Lung microvascular endothelial cell (primary cell): Measurements from ENCODE around the gene SCN10A. TPM values are rescaled to one million over a fixed set of nuclear protein-coding genes. Genes with fewer than 3 reads are reported as not detected.
A peak's percentile ranks its signal among the peaks of the same experiment; 100 is the strongest.

Experiments used
- DNase-seq, 2 donors: peaks; one replicate each; pipeline versions ENCODE4 v3.0.0 to v3.0.0-alpha.2; 2010; ENCODE audit warnings: low read depth in 2 of 2
- total RNA-seq: library from RNA; depleted of rRNA; stranded (reverse); fragments of >200 nt; gene quantifications from 2 replicates; pipeline ENCODE4 v1.2.1, GENCODE V29; 2014

SCN10A gene
- under 0.01 TPM in 1 of 2 replicates, not detected in the other for total RNA-seq

DNA sequence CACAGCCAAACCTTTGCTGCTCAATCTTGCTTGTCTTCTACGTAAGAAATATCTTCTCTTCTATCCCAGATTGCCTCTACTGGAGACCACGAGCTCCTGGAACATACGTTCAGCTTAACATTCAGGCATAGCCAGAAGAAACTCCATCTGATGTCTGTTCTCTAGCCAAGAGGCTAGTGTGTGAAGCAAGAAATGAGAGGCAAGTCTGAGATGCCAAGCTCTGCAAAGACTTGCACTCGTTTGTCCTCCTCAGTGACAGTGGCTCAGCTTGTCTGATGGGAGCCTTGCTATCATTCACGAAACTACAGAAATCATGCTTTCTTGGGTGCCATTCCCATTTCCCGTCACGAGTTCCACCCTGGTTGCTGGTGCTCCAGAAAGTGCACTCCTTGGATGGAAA lies at the start of gene SCN10A:
Gene SCN10A (minus strand): TSS at position 192 of the 400 bp plus-strand sequence. CDS start 22,207 bp downstream, outside the sequence.
- DNase-seq: no peak

DNA sequence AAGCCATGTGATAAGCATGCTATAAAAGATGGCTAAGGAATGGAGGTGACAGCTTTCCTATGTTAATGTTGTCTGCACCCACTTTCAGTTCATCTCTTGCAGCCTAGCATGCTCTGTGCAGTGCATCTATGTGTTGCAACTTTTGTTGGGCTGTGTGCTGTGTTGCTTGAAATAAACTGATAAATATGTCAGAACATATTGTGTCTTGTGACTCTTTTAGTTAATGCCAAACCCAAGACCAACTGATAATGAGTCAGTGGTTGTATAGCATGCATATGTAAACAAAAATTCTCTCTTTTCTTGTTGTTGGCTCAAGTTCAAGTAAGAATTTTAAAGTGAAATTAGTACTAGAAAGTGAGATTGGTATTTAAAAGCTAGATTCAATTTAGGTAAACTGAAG lies 37.0 kb upstream of the SCN10A start:
- DNase-seq: no peak

DNA sequence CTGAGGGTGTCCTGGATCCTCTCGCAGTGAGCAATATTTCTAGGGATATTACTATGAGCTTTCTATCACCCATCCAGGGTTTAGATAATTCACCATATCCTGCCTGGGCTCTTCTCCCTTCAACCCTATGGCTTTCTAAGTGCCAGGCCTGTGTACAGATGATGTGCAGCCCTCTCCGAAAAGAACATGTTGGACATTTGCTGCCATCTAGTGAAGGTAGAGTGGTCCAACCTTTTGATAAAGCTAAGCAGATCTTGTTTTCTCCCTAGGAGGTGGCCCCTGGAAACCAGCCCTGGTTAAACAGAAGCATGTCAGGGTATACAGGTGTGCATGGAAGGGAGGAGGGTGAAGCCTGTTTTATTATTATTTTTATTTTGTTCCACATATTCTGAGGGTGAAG lies 27.9 kb upstream of the SCN10A start:
- DNase-seq: peak; percentile 77 to 84

DNA sequence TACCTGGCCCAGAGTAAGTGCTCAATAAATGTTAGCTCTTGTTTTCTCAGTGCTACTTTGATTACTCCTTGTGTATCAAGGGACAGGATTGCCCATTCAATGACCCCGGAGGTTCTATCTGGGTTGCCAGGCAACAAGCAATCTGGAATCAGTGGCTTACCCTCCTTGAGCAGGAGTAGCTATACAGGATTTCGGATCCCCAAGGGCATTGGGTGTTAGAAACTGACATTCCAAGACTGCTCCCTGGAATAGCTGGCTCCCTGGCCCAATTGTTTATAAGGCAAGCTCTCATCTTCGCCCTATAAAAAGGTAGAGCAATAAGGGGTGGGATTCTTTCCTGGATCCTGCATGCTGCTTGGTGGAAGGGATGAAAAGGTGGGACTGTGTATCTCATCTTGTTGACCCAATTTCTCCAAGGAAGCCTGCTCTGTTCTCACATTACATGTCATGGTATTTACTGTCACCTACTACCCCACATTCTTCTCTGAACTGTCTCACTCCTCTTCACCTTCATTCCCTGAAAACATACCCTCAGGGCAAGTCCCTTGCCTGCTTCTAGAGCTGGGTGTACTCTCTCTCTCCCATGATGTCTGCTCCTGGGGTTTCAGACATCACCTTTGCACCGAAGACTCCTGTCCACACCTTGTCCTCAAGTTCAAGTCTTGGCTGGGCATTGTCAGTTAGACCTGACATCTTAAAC lies 26.4 kb upstream of the SCN10A start:
- no peak for DNase-seq

DNA sequence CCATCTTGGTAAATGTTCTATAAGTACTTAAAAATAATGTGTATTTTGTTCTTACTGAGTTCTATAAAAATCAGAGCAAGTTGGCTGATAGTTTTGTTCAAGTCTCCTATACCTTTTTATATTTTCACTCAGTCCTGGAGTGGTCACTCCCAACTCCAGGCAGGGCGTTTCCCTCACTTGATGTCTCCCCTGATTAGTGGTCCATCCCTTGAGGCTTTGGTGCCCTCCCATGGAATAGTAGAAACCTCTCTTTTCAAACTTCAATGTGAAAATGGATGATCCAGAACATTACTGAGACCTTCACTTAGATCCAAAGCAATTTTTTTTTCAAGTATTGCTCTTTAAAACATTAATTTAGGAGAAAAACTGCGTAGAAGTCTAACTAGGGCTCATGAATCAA lies 25.0 kb upstream of the SCN10A start:
- peak; percentile 32 to 34 for DNase-seq

- DNase-seq: no peak
These were observed 21.3 kb upstream of the SCN10A start for GRCh38 chr3:38837358-38837757.

GRCh38 chr3:38836561-38836960 lies 20.5 kb upstream of the SCN10A start:
- no peak for DNase-seq

DNA sequence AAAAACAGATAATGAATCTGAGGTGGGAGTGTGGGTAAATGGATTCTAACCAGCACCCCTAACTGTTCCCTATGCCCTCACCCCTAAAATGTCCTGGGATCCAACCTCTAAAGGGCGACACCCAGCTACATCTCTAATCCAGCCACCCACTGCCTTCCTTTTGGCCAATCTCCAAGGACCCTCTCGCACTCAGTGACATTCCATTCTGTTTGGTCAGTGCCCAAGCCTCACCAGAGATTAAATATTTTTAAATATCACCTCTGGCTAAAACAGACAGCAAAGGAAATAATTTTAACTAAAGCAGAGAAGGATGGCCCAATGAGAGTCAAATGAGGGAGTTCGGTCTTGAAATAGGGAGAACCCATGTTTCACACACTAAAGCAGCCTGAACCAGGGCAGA lies 19.9 kb upstream of the SCN10A start:
- no peak for DNase-seq

DNA sequence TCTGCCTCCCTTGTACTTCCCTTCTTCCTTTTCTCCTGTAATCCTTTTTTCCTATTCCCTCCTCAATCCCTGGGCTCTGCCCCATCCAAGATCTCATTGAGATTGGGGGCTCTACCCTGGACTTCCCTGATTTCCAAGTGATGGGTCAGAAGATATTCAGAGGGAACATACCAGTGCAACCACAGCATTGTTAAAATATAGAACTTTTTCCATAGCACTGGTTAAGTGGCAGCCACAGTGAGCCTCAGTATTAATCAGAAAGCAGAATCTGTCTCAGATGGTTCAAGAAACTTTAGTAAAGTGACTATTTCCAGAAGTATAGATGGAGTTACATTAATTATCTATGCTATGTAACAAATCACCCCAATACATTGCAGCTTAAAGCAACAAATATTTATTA lies 18.7 kb upstream of the SCN10A start:
- no peak for DNase-seq

- peak; percentile 91 to 92 for DNase-seq
These were observed 18.1 kb upstream of the SCN10A start for GRCh38 chr3:38834110-38834509.

DNA sequence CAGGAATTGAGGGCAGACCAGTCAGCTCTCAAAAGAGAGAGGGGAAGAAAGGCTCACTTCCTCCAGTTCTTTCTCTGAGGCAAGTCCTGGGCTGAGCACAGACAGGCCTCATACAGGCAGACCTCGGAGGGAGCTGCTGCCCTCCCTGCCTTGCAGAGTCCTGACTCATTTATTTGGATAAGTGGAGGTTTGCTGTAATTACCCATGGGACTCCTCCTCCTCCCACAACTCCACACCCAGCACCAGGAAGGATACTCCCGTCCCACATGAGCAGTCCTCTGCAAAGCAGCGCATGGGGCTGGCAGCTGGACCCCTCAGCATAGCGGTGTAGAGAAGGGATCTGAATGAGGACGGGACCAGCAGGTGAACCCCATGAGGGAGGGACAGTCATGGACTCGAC lies 13.4 kb upstream of the SCN10A start:
- peak; percentile 23 to 74 for DNase-seq

- DNase-seq: no peak
These were observed 12.7 kb upstream of the SCN10A start for GRCh38 chr3:38828681-38829080.

- no peak for DNase-seq
These were observed 11.8 kb upstream of the SCN10A start for GRCh38 chr3:38827791-38828190.

- DNase-seq: no peak
These were observed 10.0 kb upstream of the SCN10A start for GRCh38 chr3:38826001-38826400.

DNA sequence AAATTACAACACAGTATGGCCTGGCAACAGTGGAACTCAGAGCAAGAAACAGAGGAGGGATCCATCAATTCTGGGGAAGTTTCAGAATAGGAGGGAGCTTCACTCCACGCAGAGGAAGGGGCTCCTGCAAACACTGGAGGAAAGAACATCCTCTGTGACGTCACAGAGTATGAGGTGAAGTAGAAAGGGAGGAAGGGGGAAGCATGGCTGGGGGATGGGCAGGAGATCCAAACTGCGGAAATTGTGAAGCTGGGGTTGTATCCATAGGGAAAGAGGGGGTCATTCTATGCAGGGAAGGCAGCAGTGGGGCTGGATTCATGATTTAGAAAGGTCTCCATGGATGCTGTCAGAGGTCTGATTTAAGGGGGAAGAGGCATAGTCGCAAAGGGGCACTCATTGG lies 8.3 kb upstream of the SCN10A start:
- no peak for DNase-seq

DNA sequence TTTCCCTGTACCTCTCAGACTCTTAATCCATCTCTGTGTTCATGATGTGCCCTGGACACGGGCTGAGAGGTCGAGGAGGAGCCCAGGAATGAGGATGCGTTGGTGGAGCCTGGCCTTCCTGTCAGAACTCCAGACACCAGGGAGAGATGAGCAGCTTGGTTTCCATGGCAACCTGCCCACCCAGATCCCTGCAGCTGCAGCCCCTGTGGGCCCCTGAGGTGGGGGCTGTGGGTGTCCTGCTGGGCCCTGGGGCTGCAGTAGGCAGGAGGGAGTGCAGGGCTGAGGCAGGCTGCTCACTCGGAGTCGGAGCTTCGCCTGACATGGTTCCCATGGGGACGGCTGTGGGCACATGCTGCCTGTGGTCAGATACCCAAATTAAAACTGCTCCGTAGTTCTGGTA lies 7.7 kb upstream of the SCN10A start:
- no peak for DNase-seq

- no peak for DNase-seq
These were observed 7.2 kb upstream of the SCN10A start for GRCh38 chr3:38823186-38823585.

DNA sequence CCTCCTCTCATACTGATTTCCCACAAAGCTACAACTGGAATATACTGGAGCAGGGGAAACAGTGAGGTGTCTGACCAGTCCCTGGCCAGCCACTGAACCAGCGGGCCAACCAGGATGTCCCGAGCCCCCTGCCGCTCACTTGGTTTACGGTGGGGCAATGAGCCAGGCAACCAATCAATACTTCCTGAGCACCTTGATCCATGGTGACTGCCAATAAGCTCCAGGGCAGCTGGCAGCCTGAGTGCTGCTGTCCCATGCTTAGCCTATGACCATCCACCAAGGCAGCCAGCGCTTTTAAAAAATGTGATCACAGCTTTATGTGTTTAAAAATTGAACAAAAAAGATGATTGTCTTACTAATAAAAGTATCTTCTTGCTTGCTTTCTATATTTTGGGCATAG lies 4.2 kb downstream of the SCN10A start:
- no peak for DNase-seq

- peak; percentile 81 to 87 for DNase-seq
These were observed 10.1 kb downstream of the SCN10A start for GRCh38 chr3:38805765-38806386.

GRCh38 chr3:38805004-38805403 lies 11.0 kb downstream of the SCN10A start:
- DNase-seq: no peak

- DNase-seq: no peak
These were observed 15.5 kb downstream of the SCN10A start for GRCh38 chr3:38800511-38800910.

GRCh38 chr3:38793721-38794120 lies 22.3 kb downstream of the SCN10A start:
- DNase-seq: no peak

DNA sequence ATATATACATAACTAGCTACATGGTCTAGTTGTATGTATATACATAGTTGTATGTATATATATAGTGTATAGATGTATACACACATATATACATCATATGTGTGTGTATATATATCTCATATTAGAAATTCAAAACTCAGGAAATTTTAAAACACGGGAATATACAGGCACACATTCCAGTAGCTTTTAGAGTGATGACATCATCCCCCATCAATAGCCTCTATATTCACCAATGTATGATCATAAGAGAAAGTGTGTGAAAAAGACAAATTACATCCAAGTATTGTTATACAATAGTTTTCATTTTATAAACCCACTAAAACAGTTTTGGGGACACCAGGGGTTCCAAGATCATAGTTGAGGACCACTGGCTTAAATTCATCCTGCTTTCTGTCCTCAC lies 23.0 kb downstream of the SCN10A start:
- no peak for DNase-seq
